HEK293 (cell line): Measurements from ENCODE around the gene CMBL.

Experiments
- CTCF ChIA-PET: fragments of 350-600 bp; formaldehyde crosslinking; extraction: SDS; loops from one replicate; lab custom pipeline; 2021; ENCODE audit warnings: antibody characterized with exemption; lab: Yijun Ruan, JAX
- POLR2A ChIA-PET: fragments of 300-600 bp; formaldehyde crosslinking; extraction: SDS; loops from one replicate; lab custom pipeline; 2020; ENCODE audit warnings: antibody characterized with exemption, inconsistent platforms; lab: Yijun Ruan, JAX
- H3K27ac ChIP-seq: fragments of 200-500 bp; sonication (Bioruptor generic); 2 replicates; pipeline ENCODE4 v1.5.1; 2014; ENCODE audit warnings: low read depth, low read length, control low read depth, inconsistent platforms; ENCODE audit errors: extremely low read depth
- H3K36me3 ChIP-seq, 2 experiments: fragments of 200-500 bp in 1 of 2; sonication (Bioruptor generic) in 1 of 2; 1 replicate in 1 of 2; 2 replicates in 1 of 2; pipeline ENCODE4 v1.5.1; 2014 to 2017; ENCODE audit warnings: inconsistent platforms in 2 of 2, low read length in 2 of 2; ENCODE audit not compliant: control insufficient read depth in 2 of 2, insufficient read depth in 1 of 2
- H3K4me1 ChIP-seq: fragments of 200-500 bp; sonication (Bioruptor generic); 2 replicates; pipeline ENCODE4 v1.5.1; 2014; ENCODE audit warnings: mild to moderate bottlenecking, low read length, inconsistent platforms; ENCODE audit not compliant: control insufficient read depth, insufficient read depth
- H3K4me3 ChIP-seq: 2 replicates; pipeline ENCODE4 v1.5.1; 2011; ENCODE audit warnings: low read depth, mild to moderate bottlenecking, control low read depth, low read length, moderate library complexity
- H3K9me3 ChIP-seq: fragments of 200-500 bp; sonication (Bioruptor generic); 2 replicates; pipeline ENCODE4 v1.5.1; 2014; ENCODE audit warnings: low read depth, low read length, inconsistent platforms; ENCODE audit not compliant: control insufficient read depth, insufficient read depth
- HOXC10 ChIP-seq: sonication (generic); formaldehyde crosslinking; IDR thresholded peaks from 2 replicates; pipeline ENCODE4 v1.8.1; 2023; ENCODE audit warnings: mild to moderate bottlenecking, missing genetic modification reagents
- INSM2 ChIP-seq: fragments of 450-650 bp; formaldehyde crosslinking; IDR thresholded peaks from 2 replicates; pipeline ENCODE4 v1.5.1; 2016; ENCODE audit warnings: missing biosample characterization, missing genetic modification characterization
- KLF16 ChIP-seq: fragments of 450-650 bp; formaldehyde crosslinking; IDR thresholded peaks from 2 replicates; pipeline ENCODE4 v1.5.1; 2017; ENCODE audit warnings: missing biosample characterization, missing genetic modification characterization
- OVOL3 ChIP-seq: fragments of 450-650 bp; formaldehyde crosslinking; IDR thresholded peaks from 2 replicates; pipeline ENCODE4 v1.5.1; 2016; ENCODE audit warnings: missing biosample characterization, missing genetic modification characterization
- SP3 ChIP-seq: fragments of 450-650 bp; formaldehyde crosslinking; IDR thresholded peaks from 2 replicates; pipeline ENCODE4 v1.5.1; 2016; ENCODE audit warnings: missing biosample characterization, missing genetic modification characterization
- TCF7L2 ChIP-seq: IDR thresholded peaks from 2 replicates; pipeline ENCODE4 v1.6.1; 2011; ENCODE audit warnings: low read depth, mild to moderate bottlenecking, inconsistent platforms, low read length, moderate library complexity, borderline replicate concordance
- WT1 ChIP-seq: fragments of 450-650 bp; formaldehyde crosslinking; IDR thresholded peaks from 2 replicates; pipeline ENCODE4 v1.5.1; 2016; ENCODE audit warnings: missing biosample characterization, missing genetic modification characterization
- ZNF112 ChIP-seq: fragments of 450-650 bp; formaldehyde crosslinking; IDR thresholded peaks from 2 replicates; pipeline ENCODE4 v1.5.0; 2017; ENCODE audit warnings: missing biosample characterization, missing genetic modification characterization
- ZNF132 ChIP-seq: fragments of 450-650 bp; formaldehyde crosslinking; IDR thresholded peaks from 2 replicates; pipeline ENCODE4 v1.5.1; 2017; ENCODE audit warnings: missing biosample characterization, missing genetic modification characterization, borderline replicate concordance
- ZNF169 ChIP-seq: fragments of 450-650 bp; formaldehyde crosslinking; IDR thresholded peaks from 2 replicates; pipeline ENCODE4 v1.5.1; 2016; ENCODE audit warnings: missing biosample characterization, missing genetic modification characterization
- ZNF221 ChIP-seq: fragments of 450-650 bp; formaldehyde crosslinking; IDR thresholded peaks from 2 replicates; pipeline ENCODE4 v1.5.1; 2017; ENCODE audit warnings: missing biosample characterization, missing genetic modification characterization, borderline replicate concordance
- ZNF514 ChIP-seq: fragments of 450-650 bp; formaldehyde crosslinking; IDR thresholded peaks from 2 replicates; pipeline ENCODE4 v1.5.1; 2016; ENCODE audit warnings: missing biosample characterization, missing genetic modification characterization
- ZNF521 ChIP-seq: fragments of 450-650 bp; formaldehyde crosslinking; IDR thresholded peaks from 2 replicates; pipeline ENCODE4 v1.5.1; 2017; ENCODE audit warnings: missing biosample characterization, mild to moderate bottlenecking, missing genetic modification characterization
- ZNF560 ChIP-seq: fragments of 450-650 bp; formaldehyde crosslinking; IDR thresholded peaks from 2 replicates; pipeline ENCODE4 v1.5.1; 2017; ENCODE audit warnings: missing biosample characterization, missing genetic modification characterization, borderline replicate concordance
- ZNF561 ChIP-seq: fragments of 450-650 bp; IDR thresholded peaks from 2 replicates; pipeline ENCODE4 v1.5.1; 2018; ENCODE audit warnings: missing biosample characterization, missing genetic modification characterization, borderline replicate concordance
- ZNF624 ChIP-seq: fragments of 450-650 bp; formaldehyde crosslinking; IDR thresholded peaks from 2 replicates; pipeline ENCODE4 v1.5.1; 2017; ENCODE audit warnings: missing biosample characterization, missing genetic modification characterization
- ZNF843 ChIP-seq: fragments of 450-650 bp; formaldehyde crosslinking; IDR thresholded peaks from 2 replicates; pipeline ENCODE4 v1.5.1; 2016; ENCODE audit warnings: missing biosample characterization, missing genetic modification characterization
- ZSCAN30 ChIP-seq: fragments of 450-650 bp; IDR thresholded peaks from 2 replicates; pipeline ENCODE4 v1.5.1; 2018; ENCODE audit warnings: missing biosample characterization, mild to moderate bottlenecking, missing genetic modification characterization, moderate library complexity
- TF ChIP-seq, protein P1 (sequence below): fragments of 450-650 bp; formaldehyde crosslinking; IDR thresholded peaks from 2 replicates; pipeline ENCODE4 v1.5.1; 2016; ENCODE audit warnings: missing biosample characterization, missing genetic modification characterization
- TF ChIP-seq, protein P2 (sequence below): fragments of 450-650 bp; formaldehyde crosslinking; IDR thresholded peaks from 2 replicates; pipeline ENCODE4 v1.5.1; 2016; ENCODE audit warnings: missing biosample characterization, missing genetic modification characterization
- TF ChIP-seq, protein P3 (sequence below): fragments of 450-650 bp; formaldehyde crosslinking; IDR thresholded peaks from 2 replicates; pipeline ENCODE4 v1.5.1; 2016; ENCODE audit warnings: missing biosample characterization, missing genetic modification characterization, borderline replicate concordance

CMBL gene

GRCh38 chr5:10324518-10325370 lies 17.0 kb upstream of the CMBL start:
- no peak overlapping the region for H3K27ac ChIP-seq
- no peaks in the 10 kb centered on the region for H3K36me3 ChIP-seq
- H3K4me1 ChIP-seq, result peaks cover 3% of the 10 kb centered on the region
- no peak overlapping the region for H3K4me3 ChIP-seq
- no peaks in the 10 kb centered on the region for H3K9me3 ChIP-seq
- TF ChIP-seq KLF16 (tag by site-specific recombination), result no peak
- TF ChIP-seq ZNF112, result no peak
- TF ChIP-seq INSM2 (tag by site-specific recombination), result no peak
- no peak for TF ChIP-seq ZNF132 (tag by site-specific recombination)
- no peak for TF ChIP-seq TCF7L2
- TF ChIP-seq, protein P1, sequence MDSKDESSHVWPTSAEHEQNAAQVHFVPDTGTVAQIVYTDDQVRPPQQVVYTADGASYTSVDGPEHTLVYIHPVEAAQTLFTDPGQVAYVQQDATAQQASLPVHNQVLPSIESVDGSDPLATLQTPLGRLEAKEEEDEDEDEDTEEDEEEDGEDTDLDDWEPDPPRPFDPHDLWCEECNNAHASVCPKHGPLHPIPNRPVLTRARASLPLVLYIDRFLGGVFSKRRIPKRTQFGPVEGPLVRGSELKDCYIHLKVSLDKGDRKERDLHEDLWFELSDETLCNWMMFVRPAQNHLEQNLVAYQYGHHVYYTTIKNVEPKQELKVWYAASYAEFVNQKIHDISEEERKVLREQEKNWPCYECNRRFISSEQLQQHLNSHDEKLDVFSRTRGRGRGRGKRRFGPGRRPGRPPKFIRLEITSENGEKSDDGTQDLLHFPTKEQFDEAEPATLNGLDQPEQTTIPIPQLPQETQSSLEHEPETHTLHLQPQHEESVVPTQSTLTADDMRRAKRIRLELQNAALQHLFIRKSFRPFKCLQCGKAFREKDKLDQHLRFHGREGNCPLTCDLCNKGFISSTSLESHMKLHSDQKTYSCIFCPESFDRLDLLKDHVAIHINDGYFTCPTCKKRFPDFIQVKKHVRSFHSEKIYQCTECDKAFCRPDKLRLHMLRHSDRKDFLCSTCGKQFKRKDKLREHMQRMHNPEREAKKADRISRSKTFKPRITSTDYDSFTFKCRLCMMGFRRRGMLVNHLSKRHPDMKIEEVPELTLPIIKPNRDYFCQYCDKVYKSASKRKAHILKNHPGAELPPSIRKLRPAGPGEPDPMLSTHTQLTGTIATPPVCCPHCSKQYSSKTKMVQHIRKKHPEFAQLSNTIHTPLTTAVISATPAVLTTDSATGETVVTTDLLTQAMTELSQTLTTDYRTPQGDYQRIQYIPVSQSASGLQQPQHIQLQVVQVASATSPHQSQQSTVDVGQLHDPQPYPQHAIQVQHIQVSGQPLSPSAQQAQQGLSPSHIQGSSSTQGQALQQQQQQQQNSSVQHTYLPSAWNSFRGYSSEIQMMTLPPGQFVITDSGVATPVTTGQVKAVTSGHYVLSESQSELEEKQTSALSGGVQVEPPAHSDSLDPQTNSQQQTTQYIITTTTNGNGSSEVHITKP, result no peak
- TF ChIP-seq ZNF169 (tag by site-specific recombination), result no peak
- no peak for TF ChIP-seq ZNF624 (tag by site-specific recombination)
- TF ChIP-seq HOXC10 (CRISPR knock-in tag), result no peak
- TF ChIP-seq ZNF514 (tag by site-specific recombination), result no peak
- no peak for TF ChIP-seq ZNF843 (tag by site-specific recombination)
- no peak for TF ChIP-seq SP3
- CTCF ChIA-PET, result interaction anchor here (0.7 to 0.9 kb wide), 2 partner anchors 14 to 15 kb away, joined by 4 to 5 read pairs; no protein-coding TSS in a partner anchor
- POLR2A ChIA-PET, result no interaction called here

- POLR2A ChIA-PET, result no interaction called here
- H3K4me1 ChIP-seq, result peaks cover 3% of the 10 kb centered on the region
- H3K36me3 ChIP-seq, result no peaks in the 10 kb centered on the region
- CTCF ChIA-PET, result interaction anchor here (0.9 kb wide), 1 partner anchor 13 kb away, joined by 4 read pairs; no protein-coding TSS in a partner anchor
- H3K4me3 ChIP-seq, result no peak overlapping the region
- H3K27ac ChIP-seq, result no peak overlapping the region
- H3K9me3 ChIP-seq, result no peaks in the 10 kb centered on the region
- no peak for TF ChIP-seq ZNF624 (tag by site-specific recombination)
- TF ChIP-seq ZSCAN30 (tag by site-specific recombination), result no peak
- TF ChIP-seq, protein P2, sequence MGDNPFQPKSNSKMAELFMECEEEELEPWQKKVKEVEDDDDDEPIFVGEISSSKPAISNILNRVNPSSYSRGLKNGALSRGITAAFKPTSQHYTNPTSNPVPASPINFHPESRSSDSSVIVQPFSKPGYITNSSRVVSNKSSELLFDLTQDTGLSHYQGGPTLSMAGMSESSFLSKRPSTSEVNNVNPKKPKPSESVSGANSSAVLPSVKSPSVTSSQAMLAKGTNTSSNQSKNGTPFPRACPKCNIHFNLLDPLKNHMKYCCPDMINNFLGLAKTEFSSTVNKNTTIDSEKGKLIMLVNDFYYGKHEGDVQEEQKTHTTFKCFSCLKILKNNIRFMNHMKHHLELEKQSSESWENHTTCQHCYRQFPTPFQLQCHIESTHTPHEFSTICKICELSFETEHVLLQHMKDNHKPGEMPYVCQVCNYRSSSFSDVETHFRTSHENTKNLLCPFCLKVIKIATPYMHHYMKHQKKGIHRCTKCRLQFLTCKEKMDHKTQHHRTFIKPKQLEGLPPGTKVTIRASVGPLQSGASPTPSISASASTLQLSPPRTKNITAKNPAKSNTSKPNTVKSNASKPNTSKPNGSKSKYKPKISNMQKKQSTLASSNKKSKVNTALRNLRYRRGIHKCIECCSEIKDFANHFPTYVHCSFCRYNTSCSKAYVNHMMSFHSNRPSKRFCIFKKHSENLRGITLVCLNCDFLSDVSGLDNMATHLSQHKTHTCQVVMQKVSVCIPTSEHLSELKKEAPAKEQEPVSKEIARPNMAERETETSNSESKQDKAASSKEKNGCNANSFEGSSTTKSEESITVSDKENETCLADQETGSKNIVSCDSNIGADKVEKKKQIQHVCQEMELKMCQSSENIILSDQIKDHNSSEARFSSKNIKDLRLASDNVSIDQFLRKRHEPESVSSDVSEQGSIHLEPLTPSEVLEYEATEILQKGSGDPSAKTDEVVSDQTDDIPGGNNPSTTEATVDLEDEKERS (tag by site-specific recombination), result no peak
- TF ChIP-seq ZNF560 (tag by site-specific recombination), result no peak
- no peak for TF ChIP-seq WT1 (tag by site-specific recombination)
- TF ChIP-seq ZNF221 (tag by site-specific recombination), result no peak
- TF ChIP-seq OVOL3, result no peak
- no peak for TF ChIP-seq ZNF521 (tag by site-specific recombination)
- TF ChIP-seq, protein P3, sequence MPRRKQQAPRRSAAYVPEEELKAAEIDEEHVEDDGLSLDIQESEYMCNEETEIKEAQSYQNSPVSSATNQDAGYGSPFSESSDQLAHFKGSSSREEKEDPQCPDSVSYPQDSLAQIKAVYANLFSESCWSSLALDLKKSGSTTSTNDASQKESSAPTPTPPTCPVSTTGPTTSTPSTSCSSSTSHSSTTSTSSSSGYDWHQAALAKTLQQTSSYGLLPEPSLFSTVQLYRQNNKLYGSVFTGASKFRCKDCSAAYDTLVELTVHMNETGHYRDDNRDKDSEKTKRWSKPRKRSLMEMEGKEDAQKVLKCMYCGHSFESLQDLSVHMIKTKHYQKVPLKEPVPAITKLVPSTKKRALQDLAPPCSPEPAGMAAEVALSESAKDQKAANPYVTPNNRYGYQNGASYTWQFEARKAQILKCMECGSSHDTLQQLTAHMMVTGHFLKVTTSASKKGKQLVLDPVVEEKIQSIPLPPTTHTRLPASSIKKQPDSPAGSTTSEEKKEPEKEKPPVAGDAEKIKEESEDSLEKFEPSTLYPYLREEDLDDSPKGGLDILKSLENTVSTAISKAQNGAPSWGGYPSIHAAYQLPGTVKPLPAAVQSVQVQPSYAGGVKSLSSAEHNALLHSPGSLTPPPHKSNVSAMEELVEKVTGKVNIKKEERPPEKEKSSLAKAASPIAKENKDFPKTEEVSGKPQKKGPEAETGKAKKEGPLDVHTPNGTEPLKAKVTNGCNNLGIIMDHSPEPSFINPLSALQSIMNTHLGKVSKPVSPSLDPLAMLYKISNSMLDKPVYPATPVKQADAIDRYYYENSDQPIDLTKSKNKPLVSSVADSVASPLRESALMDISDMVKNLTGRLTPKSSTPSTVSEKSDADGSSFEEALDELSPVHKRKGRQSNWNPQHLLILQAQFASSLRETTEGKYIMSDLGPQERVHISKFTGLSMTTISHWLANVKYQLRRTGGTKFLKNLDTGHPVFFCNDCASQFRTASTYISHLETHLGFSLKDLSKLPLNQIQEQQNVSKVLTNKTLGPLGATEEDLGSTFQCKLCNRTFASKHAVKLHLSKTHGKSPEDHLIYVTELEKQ (tag by site-specific recombination), result no peak
- TF ChIP-seq ZNF561, result no peak
These were observed 16.1 kb upstream of the CMBL start for GRCh38 chr5:10323588-10324488.
